ENCODE results near the gene BMPR2. TPM values are rescaled to one million over a fixed set of nuclear protein-coding genes. Genes with fewer than 3 reads are reported as not detected.

The BMPR2 gene
- total RNA-seq, 1 experiment from 2014 or later, result 27.4 TPM

DNA sequence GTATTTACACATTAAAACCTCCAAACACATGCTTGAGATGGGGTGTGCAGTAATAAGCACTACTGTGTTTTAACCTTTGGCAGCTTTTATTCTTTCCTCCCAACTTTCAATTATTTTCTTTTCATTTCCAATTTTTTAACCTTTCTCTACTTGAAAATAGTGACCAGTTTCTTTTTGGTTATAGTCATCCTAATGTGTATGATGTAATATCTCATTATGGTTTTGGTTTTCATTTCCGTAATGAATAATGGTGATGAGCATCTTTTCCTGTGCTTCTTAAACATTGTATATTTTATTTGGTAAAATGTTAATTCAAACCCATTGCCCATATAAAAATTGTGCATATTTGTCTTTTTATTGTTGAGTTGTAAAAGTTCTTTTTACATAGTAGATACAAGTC, 103.5 kb downstream of the BMPR2 start:
- intact Hi-C loops (cut with micrococcal nuclease), result no loop called here
- H3K9me3 Mint-ChIP-seq (ENCODE audit: unreplicated experiment), result no peaks in the 10 kb centered on the region

DNA sequence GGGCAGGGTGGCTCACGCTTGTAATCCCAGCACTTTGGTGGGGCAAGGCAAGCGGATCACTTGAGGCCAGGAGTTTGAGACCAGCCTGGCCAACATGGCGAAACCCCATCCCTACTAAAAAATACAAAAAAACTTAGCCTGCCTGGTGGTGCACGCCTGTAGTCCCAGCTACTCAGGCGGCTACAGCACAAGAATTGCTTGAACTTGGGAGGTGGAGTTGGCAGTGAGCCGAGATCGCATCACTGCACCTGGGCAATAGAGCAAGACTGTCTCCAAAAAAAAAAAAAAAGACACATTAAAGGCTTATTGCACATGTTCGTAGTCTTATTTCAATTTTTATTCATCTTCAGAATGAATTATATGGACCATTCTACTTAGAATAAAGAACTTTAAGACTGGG, 110.2 kb downstream of the BMPR2 start:
- ChIA-PET CTCF (no interaction called here), POLR2A (no interaction called here)
- BruUV-seq (replicated peaks), result no TSS peak

More for the DNA sequence above, 103.5 kb downstream of the BMPR2 start:
- Mint-ChIP-seq H3K27me3 (ENCODE audit: insufficient read depth, unreplicated experiment) (no peaks in the 10 kb centered on the region), H3K4me1 (ENCODE audit: insufficient read depth, unreplicated experiment) (no peaks in the 10 kb centered on the region), H3K36me3 (ENCODE audit: insufficient read depth, unreplicated experiment) (peaks cover 11% of the 10 kb centered on the region), H3K27ac (ENCODE audit: low read depth, unreplicated experiment) (no peak overlapping the region), H3K4me3 (ENCODE audit: unreplicated experiment) (no peak overlapping the region)
- TF ChIP-seq, protein P1, sequence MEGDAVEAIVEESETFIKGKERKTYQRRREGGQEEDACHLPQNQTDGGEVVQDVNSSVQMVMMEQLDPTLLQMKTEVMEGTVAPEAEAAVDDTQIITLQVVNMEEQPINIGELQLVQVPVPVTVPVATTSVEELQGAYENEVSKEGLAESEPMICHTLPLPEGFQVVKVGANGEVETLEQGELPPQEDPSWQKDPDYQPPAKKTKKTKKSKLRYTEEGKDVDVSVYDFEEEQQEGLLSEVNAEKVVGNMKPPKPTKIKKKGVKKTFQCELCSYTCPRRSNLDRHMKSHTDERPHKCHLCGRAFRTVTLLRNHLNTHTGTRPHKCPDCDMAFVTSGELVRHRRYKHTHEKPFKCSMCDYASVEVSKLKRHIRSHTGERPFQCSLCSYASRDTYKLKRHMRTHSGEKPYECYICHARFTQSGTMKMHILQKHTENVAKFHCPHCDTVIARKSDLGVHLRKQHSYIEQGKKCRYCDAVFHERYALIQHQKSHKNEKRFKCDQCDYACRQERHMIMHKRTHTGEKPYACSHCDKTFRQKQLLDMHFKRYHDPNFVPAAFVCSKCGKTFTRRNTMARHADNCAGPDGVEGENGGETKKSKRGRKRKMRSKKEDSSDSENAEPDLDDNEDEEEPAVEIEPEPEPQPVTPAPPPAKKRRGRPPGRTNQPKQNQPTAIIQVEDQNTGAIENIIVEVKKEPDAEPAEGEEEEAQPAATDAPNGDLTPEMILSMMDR (IDR thresholded peaks at IDR 0.05; ENCODE audit: unreplicated experiment), result no peak
- ChIA-PET CTCF (no interaction called here), POLR2A (no interaction called here)
- no TSS peak for BruUV-seq (replicated peaks)
- DNase-seq (ENCODE audit: unreplicated experiment), result no peak

DNA sequence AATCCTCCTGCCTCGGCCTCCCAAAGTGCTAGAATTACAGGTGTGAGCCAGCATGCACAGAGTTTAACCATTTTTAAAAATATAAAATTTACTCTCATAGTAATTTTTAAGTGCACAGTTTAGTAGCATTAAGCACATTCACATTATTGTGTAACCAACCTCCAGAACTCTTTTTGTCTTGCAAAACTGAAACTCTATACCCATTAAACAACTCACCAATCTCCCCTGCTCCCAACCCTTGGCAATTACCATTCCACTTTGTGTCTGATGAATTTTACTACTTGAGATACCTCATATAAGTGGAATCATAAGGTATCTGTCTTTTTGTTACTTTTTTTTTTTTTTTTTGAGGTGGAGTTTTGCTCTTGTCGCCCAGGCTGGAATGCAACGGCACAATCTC, 112.5 kb downstream of the BMPR2 start:
- Mint-ChIP-seq H3K36me3 (ENCODE audit: insufficient read depth, unreplicated experiment) (no peaks in the 10 kb centered on the region), H3K4me3 (ENCODE audit: unreplicated experiment) (no peak overlapping the region), H3K27me3 (ENCODE audit: insufficient read depth, unreplicated experiment) (no peaks in the 10 kb centered on the region), H3K27ac (ENCODE audit: low read depth, unreplicated experiment) (no peak overlapping the region), H3K9me3 (ENCODE audit: unreplicated experiment) (no peaks in the 10 kb centered on the region), H3K4me1 (ENCODE audit: insufficient read depth, unreplicated experiment) (no peaks in the 10 kb centered on the region)
- POLR2A ChIA-PET, result no interaction called here
- CTCF ChIA-PET, result no interaction called here
- TF ChIP-seq, protein P1 (IDR thresholded peaks at IDR 0.05; ENCODE audit: unreplicated experiment), result no peak
- intact Hi-C loops (cut with micrococcal nuclease), result no loop called here
- no TSS peak for BruUV-seq (replicated peaks)
- DNase-seq (ENCODE audit: unreplicated experiment), result no peak

More for the DNA sequence above, 110.2 kb downstream of the BMPR2 start:
- Mint-ChIP-seq H3K36me3 (ENCODE audit: insufficient read depth, unreplicated experiment) (peaks cover 6% of the 10 kb centered on the region), H3K27ac (ENCODE audit: low read depth, unreplicated experiment) (no peak overlapping the region), H3K4me1 (ENCODE audit: insufficient read depth, unreplicated experiment) (no peaks in the 10 kb centered on the region), H3K27me3 (ENCODE audit: insufficient read depth, unreplicated experiment) (no peaks in the 10 kb centered on the region), H3K4me3 (ENCODE audit: unreplicated experiment) (no peak overlapping the region), H3K9me3 (ENCODE audit: unreplicated experiment) (no peaks in the 10 kb centered on the region)
- TF ChIP-seq, protein P1 (IDR thresholded peaks at IDR 0.05; ENCODE audit: unreplicated experiment), result no peak
- intact Hi-C loops (cut with micrococcal nuclease), result no loop called here
- no peak for DNase-seq (ENCODE audit: unreplicated experiment)

DNA sequence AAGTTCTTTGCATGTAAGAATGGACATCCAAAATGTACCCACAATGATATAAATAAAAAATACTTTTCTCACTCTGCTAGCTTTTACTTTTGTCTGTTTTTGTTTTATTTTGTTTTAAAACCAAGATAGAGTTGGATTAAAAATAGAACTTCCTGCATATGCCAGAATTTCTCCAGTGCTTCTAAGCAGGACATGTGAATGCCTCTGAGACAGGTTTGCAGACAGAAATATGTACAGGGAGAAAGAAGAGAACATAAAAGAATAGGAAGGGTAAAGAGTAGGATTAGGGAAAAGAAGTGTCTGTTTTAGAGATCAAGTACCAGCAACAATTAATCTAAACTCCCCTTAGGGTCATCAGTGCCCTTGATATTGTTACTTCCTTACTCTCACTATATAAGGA, 114.4 kb downstream of the BMPR2 start:
- Mint-ChIP-seq H3K27me3 (ENCODE audit: insufficient read depth, unreplicated experiment) (no peaks in the 10 kb centered on the region), H3K27ac (ENCODE audit: low read depth, unreplicated experiment) (no peak overlapping the region), H3K9me3 (ENCODE audit: unreplicated experiment) (no peaks in the 10 kb centered on the region), H3K4me1 (ENCODE audit: insufficient read depth, unreplicated experiment) (no peaks in the 10 kb centered on the region), H3K36me3 (ENCODE audit: insufficient read depth, unreplicated experiment) (peaks cover 6% of the 10 kb centered on the region), H3K4me3 (ENCODE audit: unreplicated experiment) (no peak overlapping the region)
- TF ChIP-seq, protein P1 (IDR thresholded peaks at IDR 0.05; ENCODE audit: unreplicated experiment), result no peak
- CTCF ChIA-PET, result no interaction called here
- no peak for DNase-seq (ENCODE audit: unreplicated experiment)
- BruUV-seq (replicated peaks), result no TSS peak
- intact Hi-C loops (cut with micrococcal nuclease), result no loop called here
- POLR2A ChIA-PET, result interaction anchor here (0.7 to 0.8 kb wide), 2 partner anchors 15 to 79 kb away, joined by 3 read pairs; no protein-coding TSS in a partner anchor
